NCI-H2029 (cell line): ENCODE data around the gene AGPAT3.

Experiments used
- DNase-seq: peaks from one replicate; lab custom pipeline; 2025; lab: John Stamatoyannopoulos, UW

AGPAT3 gene

GRCh38 chr21:44020551-44020950 is 155.5 kb downstream of the AGPAT3 start:
- DNase-seq: no peak

DNA sequence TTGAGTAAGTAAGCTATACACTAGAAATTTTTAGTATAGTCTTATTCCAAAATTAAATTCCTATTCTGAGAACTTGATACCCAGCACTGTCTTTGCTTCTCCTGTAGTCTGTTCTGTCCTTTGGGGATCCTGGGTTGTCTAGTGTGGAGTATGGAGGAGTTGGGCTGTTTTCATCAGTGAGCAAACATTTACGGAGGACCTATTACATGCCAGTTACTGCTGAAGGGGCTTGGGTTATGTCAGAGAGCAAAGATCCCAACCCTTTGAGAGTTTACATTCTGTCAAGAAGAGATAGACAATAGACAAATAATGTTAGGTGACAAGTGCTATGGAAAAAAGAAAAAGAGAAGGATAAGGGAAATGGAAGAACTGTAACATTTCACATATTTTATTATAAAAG is 156.0 kb downstream of the AGPAT3 start:
- no peak for DNase-seq

DNA sequence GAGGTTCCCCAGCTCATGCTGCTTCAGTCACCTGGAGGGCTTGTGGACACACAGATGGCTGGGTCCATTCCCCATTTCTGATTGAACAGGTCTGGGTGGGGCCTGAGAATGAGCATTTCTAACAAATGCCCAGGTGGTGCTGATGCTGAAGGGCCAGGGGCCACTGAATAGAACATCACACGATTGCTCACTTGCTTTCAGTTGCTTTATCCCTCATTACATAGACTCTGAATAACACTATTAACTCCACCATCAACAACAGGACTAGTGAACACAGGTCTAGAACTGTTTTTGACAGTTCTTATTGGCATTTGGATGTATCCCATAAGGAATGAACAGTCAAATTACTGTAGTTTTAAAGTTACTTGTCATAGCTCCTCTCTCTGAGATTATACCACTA is 159.2 kb downstream of the AGPAT3 start:
- no peak for DNase-seq

DNA sequence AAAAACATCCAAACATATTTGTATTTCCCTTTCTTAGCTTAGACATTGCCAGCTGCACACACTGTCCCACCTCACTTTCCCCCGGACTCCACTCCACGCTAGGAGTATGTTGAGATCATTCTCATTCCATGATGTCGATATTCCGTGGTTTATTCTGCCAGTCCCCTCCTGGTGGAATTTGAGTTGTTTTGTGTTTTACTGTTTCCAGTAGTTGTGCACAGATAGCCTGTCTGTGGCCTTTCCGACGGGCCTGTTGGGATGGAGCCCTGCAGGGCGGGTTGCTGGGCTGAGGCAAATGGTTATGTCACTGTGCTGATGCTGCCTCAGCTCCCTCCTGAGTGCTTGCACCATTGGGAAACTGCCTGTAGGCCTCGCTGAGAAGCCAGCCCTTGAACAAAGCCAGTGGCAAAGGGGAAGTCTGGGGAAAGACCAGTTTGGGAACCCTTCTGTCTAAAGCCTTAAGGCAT is 159.9 kb downstream of the AGPAT3 start:
- no peak for DNase-seq

DNA sequence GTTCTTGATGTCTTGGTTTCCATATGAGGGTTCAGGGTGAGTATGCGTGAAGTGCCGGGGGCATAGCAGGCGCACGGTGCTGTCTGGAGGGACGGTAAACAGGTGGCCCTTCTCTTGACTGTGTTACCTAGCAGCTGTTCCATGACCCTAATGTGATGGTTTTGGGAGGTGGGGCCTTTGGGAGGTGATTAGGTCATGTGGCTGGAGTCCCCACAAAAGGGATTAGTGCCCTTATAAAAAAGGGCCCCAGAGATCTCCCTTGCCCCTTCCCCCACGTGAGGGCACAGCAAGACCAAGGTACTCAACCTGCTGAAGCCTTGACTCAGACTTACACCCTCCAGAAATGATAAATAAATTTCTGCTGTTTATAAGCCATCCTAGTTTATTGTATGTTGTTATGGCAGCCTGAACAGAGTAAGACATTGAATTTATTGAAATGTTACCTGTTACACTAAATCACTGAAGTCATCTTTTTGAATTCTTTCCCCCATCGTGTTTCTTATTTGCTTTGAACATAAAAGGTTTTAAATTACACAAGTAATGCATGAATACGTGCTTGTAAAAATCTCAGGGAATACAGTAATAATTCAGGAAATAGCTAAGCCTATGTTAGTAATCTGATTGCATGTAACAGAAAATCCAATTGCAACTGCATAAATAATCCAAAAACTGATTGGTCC is 162.7 kb downstream of the AGPAT3 start:
- no peak for DNase-seq

DNA sequence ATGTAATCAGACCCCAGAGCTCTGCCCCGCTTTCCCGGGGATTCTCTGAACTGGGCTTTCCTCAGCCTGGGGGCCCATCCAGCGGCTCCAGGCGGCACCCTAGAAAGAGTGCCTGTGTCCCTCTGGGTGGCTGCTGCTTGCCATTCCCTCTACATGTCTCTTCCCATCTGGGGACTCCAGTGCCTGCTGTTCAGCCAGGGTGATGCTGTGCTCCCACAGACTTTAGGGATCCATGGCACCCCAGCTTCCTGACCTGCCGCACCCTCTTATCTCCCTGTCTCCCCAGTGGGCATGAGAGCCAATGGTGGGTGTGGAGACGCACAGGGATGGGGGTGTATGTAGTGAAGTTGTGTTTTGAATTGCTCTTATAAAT is 163.2 kb downstream of the AGPAT3 start:
- no peak for DNase-seq

DNA sequence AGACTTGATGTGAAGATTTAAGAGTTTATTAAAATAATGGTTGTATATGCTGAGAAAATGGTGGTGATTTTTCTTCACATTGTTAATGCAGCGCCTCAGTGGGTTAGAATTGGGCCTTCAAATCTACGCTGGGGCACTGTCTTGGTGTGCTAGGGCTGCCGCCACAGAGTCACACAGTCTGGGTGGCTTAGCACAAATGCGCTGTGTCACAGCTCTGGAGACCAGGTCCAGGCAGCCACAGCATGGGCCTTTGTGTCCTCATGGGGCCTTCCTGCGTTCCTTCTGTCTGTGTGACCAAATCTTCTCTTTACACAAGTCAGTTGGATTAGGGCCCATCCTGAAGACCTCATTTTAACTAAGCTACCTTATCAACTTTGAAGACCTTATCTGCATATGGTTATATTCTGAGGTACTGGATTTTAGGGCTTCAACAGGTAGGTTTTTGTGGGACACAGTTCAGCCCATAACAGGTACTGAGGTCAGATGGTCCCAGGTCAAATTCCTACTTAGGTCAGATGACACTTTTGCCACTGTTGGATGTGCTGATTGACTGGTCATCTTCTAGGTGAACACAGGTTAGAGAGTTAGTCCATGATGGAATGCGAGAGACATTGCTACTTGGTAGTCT is 164.6 kb downstream of the AGPAT3 start:
- no peak for DNase-seq

- no peak for DNase-seq
These were observed 170.2 kb downstream of the AGPAT3 start for GRCh38 chr21:44035244-44035643.
